Measurements from ENCODE around the gene MYEOV.

The MYEOV gene

DNA sequence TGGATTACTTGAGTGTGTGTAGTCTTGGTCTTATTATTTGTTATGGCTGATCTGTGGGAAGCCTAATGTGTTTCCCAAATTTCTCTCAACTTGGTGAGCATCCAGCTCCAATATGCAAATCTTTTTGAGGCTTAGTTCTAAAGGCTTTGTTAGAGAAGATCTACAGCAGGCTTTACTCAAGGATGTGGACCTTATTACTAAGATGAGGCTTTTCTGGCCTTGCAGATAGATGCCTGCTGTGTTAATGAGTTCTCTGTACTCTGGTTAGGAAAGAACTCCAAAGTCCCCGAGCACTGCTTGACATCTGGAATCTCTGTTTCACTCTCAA lies 24.1 kb downstream of the MYEOV start:
- TF ChIP-seq CTCF (IDR thresholded peaks at IDR 0.05; ENCODE audit: low read depth, low read length) = no peak
- in situ Hi-C loops (cut with HindIII; ENCODE audit: low sequenced_read_pairs) = no loop called here
- no peak for DNase-seq (ENCODE audit: low read depth, low spot score)
- no peak overlapping the region for H3K4me3 ChIP-seq (ENCODE audit: low read depth, low read length)

GRCh38 chr11:69319255-69320106 lies 25.5 kb downstream of the MYEOV start:
- in situ Hi-C loops (cut with HindIII; ENCODE audit: low sequenced_read_pairs) = no loop called here
- H3K4me3 ChIP-seq (ENCODE audit: low read depth, low read length) = no peak overlapping the region
- no peak for DNase-seq (ENCODE audit: low read depth, low spot score)
- TF ChIP-seq CTCF (IDR thresholded peaks at IDR 0.05; ENCODE audit: low read depth, low read length) = no peak

GRCh38 chr11:69320326-69320725 lies 26.4 kb downstream of the MYEOV start:
- in situ Hi-C loops (cut with HindIII; ENCODE audit: low sequenced_read_pairs) = no loop called here
- TF ChIP-seq CTCF (IDR thresholded peaks at IDR 0.05; ENCODE audit: low read depth, low read length) = no peak
- H3K4me3 ChIP-seq (ENCODE audit: low read depth, low read length) = no peak overlapping the region
- DNase-seq (ENCODE audit: low read depth, low spot score) = no peak

- DNase-seq (ENCODE audit: low read depth, low spot score) = peak; percentile 27
- no peak for TF ChIP-seq CTCF (IDR thresholded peaks at IDR 0.05; ENCODE audit: low read depth, low read length)
- in situ Hi-C loops (cut with HindIII; ENCODE audit: low sequenced_read_pairs) = no loop called here
- H3K4me3 ChIP-seq (ENCODE audit: low read depth, low read length) = no peak overlapping the region
Observed at GRCh38 chr11:69320756-69321741, 27.1 kb downstream of the MYEOV start.

GRCh38 chr11:69321877-69322361 lies 28.0 kb downstream of the MYEOV start:
- no peak overlapping the region for H3K4me3 ChIP-seq (ENCODE audit: low read depth, low read length)
- no peak for TF ChIP-seq CTCF (IDR thresholded peaks at IDR 0.05; ENCODE audit: low read depth, low read length)
- in situ Hi-C loops (cut with HindIII; ENCODE audit: low sequenced_read_pairs) = no loop called here
- DNase-seq (ENCODE audit: low read depth, low spot score) = peak; percentile 93

GRCh38 chr11:69325446-69325845 lies 31.5 kb downstream of the MYEOV start:
- TF ChIP-seq CTCF (IDR thresholded peaks at IDR 0.05; ENCODE audit: low read depth, low read length) = no peak
- H3K4me3 ChIP-seq (ENCODE audit: low read depth, low read length) = no peak overlapping the region
- no peak for DNase-seq (ENCODE audit: low read depth, low spot score)
- in situ Hi-C loops (cut with HindIII; ENCODE audit: low sequenced_read_pairs) = no loop called here
